Pons (tissue), 1 donor: ENCODE measurements around the gene CLCA1.

Source experiments
- DNase-seq: peaks from one replicate; pipeline ENCODE4 v3.0.0-alpha.2; 2016; ENCODE audit warnings: low spot score

The CLCA1 gene, protein sequence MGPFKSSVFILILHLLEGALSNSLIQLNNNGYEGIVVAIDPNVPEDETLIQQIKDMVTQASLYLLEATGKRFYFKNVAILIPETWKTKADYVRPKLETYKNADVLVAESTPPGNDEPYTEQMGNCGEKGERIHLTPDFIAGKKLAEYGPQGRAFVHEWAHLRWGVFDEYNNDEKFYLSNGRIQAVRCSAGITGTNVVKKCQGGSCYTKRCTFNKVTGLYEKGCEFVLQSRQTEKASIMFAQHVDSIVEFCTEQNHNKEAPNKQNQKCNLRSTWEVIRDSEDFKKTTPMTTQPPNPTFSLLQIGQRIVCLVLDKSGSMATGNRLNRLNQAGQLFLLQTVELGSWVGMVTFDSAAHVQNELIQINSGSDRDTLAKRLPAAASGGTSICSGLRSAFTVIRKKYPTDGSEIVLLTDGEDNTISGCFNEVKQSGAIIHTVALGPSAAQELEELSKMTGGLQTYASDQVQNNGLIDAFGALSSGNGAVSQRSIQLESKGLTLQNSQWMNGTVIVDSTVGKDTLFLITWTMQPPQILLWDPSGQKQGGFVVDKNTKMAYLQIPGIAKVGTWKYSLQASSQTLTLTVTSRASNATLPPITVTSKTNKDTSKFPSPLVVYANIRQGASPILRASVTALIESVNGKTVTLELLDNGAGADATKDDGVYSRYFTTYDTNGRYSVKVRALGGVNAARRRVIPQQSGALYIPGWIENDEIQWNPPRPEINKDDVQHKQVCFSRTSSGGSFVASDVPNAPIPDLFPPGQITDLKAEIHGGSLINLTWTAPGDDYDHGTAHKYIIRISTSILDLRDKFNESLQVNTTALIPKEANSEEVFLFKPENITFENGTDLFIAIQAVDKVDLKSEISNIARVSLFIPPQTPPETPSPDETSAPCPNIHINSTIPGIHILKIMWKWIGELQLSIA

DNA sequence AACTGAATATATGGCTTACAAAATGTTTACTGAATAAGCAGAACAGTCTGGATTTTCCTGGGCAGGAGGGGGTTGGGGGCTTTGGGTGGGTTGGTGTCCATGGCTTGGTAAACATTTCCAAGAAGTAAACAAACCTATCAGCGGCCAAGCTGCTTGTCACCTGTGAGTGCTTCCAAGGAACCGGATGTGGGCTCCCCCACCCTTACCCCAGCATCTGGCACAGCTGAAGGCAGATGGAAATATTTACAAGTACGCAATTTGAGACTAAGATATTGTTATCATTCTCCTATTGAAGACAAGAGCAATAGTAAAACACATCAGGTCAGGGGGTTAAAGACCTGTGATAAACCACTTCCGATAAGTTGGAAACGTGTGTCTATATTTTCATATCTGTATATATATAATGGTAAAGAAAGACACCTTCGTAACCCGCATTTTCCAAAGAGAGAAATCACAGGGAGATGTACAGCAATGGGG is at the start of gene CLCA1:
Gene CLCA1 (plus strand): TSS at position 427 of the 477 bp plus-strand sequence. CDS start 45 bp downstream, at position 472.
- DNase-seq: no peak

DNA sequence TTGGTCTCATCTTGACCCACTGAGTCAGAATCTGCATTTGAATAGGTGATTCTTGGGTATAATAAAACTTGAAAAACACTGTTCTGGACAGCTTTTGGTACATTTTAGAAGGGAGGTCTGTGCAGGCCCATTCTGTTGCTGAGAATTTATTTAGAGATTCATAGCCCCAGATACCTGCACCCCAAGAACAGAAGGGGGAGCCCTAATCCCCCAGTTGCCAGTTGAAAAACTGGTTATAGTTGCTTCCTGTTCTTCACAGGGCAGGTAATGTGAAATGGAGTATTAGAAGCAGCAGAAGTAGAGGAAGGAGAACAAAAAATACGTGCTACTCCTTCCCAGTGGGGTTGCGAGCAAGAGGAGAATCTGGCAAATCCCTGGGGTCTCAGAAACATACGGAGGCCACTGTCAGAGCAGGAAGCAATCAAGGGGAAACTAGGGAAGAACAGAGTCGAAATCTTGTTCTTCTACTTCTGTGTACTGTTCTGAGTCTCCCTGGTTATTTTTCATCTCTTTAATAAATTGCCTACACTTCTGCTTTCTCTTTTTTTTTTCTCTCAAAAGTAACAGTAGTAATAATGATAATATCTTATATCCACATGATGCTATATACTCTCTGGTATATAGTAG is 49.3 kb upstream of the CLCA1 start:
- peak; percentile 63 for DNase-seq

DNA sequence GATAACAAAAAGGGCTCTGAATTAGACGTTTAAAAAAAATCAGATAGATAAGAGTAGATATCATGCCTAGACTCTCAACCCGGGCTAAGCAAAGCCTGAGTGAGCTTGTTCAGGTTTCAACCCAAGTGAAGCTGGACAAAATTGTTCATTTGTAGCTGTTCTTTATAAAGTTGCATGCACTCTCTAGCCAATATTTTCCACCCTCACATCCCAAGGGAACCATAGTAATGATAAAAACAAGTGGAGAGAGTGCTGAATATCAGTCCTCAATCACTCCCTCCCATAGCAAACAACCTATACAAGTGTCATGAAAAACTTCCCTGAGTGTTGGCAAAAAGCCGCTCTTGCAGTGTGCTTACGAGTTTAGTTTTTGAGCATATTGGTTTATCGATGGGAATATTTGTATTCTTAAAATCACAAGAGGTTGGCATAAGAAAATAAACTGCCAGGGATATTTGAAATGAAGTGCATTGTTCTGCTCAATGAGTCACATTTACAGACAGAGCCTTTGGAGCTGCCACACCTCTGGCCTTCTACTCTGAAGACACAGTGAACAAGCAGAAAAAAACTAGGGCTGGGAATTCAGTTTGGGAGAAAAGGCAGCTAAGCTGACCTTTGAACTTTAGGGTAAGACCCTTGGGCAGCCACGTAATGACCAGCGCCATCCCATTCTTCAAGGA is 47.0 kb upstream of the CLCA1 start:
- DNase-seq: no peak

DNA sequence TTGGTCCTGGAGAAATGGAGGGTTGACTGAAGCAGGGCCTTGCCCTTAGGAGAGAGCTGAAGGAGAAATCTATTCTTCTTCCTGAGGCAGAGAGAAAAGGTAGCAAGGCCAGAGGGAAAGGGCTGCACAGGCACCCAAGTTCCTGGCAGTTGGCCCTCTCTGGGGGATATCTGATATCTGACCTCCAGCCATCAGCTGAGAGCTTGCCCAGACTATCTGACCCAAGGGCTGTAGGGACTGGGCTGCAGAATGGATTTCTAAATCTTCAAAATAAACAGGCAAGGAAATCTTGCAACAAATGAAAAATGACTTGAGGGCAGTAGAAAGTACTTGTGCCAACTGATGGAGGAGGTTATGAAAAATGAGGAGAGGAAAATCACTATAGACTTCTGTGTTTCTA is 45.3 kb upstream of the CLCA1 start:
- DNase-seq: no peak

DNA sequence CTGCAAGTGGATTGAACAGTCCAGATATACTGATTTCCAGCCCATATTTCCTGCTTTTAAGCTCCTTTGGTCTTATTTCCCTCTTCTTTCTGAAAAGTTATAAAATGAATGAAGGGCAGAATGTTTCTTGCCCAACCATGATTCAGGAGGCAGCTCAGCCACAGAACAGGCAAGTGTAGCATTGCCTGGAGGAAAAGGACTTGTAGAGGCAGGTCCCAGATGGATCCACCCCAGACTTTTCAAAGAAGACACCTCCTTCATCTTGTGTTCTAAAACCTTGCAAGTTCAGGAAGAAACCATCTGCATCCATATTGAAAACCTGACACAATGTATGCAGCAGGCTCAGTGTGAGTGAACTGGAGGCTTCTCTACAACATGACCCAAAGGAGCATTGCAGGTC is 44.9 kb upstream of the CLCA1 start, which contains the start of gene CLCA2:
Gene CLCA2 (plus strand): TSS at position 299 of the 400 bp plus-strand sequence. CDS start 77 bp downstream, at position 376.
- DNase-seq: no peak

DNA sequence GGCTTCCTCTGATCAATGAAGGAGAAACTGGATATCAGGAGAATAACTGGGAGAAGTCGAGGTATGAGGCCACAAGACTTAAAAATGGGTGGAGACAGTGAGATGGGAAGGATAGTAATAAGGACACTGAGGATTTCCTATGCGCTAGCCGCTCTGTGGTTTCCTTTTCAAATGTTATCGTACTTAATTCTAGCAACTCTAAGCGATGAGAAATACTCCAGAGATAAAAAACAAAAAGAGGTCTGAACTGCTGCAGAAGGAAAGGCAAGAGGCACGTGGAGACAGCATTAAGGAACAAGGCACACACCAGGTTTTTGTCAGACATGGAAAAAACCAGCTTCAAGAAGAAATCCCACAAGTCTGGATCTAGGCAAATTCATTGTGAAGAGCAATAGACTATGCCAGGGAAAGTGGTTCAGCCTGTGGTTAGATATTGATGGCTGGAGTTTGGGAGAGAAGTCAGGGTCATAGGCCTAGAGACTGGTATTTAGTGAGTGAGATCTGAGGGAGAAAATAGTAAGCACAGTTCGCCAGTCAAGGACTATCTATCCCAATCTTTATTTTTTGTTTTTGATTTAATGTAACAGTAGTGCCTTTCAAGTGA is 39.5 kb upstream of the CLCA1 start:
- DNase-seq: no peak

DNA sequence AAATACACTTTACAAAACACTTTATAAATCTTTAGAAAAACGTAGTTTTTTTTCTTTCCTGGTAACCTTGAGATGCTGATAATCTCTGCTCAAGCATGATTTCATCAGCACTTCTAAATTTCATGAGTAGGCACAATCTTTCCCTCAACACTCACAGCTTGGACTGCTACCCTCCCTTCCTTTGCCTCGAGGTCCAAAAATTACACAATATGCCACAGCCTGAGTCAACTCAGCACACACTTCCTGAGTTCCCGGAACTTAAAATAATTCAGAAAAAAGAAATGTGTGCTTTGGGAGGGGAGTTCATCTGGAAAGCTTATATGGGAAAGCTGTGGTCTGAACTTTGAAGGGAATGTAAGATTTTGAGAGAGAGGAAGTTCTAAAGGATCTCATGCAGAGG is 38.9 kb upstream of the CLCA1 start:
- peak; percentile 72 for DNase-seq

DNA sequence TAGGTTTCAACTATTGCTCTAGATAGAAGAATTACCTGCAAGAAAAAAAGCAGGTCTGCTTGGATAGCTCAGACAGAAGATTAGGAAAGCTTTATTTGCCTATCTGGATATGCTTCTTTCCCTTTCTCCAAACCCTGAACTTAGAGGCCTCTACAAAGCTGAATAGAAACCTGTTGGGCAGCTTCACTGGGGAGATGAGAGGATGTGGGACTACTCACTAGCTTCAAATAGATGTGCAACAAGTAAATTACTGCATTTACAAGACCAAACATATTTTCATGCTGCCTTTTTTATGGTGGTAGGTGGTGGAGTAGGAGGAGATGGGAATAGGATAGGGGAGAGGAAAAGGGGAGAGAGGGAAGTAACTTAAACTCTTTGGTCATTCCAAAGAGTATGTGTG is 38.4 kb upstream of the CLCA1 start:
- no peak for DNase-seq

DNA sequence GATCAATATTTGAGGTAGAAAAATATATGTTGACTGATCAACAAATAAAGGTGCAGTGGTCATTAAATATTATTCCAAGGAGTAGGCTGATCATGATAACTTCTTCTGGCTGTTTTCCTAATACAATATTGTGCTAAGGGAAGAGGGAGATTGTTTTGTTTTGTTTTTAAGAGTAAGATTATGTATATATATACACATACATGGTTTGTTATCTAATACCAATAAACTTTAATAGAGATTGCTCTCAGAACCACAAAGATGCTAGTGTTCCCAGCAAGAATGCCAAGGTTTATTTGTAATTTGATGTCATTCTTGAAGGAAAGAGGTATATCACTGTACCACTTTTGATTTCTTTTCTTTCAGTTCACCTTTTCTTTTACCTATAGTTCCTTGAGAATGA is 34.7 kb upstream of the CLCA1 start:
- DNase-seq: no peak

DNA sequence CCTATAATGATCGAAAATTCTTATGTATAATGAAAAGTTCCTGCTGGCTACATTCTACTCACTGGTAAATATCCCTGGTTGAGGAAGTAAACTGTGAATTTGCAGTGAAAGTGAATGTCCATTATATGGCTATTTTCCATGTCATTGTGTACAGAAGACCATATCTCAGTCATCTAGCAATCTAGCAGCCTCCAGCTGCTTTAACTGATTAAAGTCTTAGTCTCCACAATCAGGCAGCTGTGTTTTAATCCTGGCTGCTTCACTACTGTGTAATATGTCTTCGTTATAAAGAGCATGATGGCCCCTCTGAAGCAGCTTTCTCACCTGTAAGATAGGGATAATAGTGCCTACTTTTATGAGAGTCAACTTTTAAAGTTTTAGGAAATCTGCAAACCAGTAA is 33.4 kb upstream of the CLCA1 start:
- no peak for DNase-seq

DNA sequence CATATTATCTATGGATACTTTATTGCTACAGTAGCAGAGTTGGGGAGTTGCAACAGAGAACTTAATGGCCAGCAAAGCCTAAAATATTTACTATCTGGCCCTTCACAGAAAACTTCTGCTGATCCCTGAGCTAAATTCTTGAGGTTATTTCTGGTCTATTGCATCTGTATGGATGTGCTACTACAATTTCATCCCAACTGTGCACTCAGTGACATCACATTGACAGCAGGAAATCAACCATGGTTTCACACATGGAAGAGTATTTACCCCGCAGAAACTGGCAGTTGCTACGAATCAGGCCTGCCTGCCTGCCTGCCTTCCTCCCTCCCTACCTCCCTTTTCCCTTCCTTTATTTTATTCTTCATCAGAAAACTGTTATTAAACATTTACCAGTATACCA is 32.7 kb upstream of the CLCA1 start:
- no peak for DNase-seq

DNA sequence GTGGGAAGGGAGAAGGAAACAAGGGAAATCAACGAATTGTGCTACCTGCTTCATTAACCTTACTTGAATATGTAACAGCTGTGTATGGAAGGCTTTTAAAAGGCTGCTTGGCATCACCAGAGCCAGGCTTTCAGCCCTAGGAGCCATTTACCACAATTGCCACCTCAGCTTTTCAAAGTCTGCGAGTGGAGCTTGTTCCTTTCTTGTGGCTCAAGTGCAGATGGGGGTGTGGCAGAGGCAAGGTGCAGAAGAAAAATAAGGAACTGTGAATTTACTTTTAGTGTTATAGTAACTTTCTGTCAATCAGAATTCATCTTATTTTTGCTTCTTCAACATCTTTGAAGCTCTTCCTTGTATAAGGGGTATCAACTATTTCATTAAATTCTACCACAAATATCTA is 27.1 kb upstream of the CLCA1 start:
- no peak for DNase-seq

DNA sequence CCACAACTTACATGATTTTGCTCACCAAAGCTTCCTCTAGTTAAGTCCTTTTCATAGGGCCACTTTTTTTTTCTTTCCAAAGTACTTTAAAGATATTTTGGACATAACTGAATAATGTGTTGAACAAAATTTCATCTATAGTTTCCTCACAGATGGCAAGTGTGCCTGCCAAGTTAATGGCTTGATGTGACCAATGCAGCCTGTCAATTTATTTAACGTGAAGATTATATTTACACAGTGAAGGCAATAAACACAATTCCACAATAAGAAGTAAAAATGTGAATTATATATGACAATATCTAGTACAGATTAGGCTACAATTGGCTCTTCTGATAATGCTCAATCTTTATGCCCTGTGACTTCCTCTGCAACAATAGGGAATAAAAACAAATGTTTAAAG is 26.7 kb upstream of the CLCA1 start:
- DNase-seq: no peak

DNA sequence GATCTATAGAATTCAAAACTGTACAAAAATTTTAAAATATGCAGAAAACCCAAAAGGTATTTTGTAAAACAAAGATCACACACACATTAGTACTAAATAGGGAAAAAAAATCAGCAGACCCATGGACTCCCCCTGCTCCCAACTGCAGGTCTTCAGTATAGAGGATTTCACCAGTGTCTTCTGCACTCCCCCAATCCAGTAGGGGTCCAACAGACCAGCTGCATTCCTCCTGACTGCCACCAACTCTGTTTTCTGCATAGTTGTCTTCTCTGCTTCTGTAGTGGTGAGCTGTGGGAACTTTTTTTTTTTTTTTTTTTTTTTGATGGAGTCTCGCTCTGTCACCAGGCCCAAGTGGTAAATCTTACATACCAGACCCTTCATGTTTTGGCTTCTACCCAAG is 22.8 kb upstream of the CLCA1 start:
- no peak for DNase-seq

DNA sequence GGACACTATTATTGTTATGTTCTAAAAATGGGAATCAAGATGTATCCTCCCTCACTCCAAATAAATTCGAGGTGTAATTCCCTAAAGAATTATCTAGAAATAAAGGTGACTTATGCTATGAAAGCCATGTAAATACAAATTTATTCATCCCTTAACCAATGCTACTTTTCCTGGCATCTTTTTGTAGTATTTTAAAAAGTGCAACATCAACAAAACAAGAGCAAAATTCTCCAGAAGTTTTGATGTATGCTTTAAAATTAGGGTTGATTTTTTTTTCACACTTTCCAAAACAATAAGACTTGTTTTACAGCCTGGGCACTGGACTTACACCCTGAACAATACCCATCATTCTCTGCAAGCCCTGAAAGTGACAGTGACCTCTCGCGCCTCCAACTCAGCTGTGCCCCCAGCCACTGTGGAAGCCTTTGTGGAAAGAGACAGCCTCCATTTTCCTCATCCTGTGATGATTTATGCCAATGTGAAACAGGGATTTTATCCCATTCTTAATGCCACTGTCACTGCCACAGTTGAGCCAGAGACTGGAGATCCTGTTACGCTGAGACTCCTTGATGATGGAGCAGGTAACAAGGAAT is 21.4 kb upstream of the CLCA1 start:
- peak; percentile 91 for DNase-seq

DNA sequence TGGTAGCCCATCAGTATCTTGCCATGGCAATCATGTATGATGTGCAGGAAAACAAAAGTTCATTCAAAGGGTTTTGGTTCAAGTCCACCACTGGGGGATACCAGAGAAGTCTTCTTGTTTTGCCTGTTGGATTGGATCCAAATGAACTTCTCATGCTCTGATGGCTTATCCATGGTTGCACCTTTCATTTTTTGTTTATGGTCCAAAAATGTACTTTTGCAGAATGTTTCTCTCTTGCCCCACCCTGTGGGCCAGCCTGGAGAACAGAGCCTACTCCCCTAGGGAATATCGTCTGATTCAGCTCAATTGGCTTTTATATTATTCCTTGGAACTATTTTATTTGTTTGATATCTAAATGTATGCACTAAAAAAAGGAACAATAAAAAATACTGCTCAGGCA is 20.1 kb upstream of the CLCA1 start:
- DNase-seq: peak; percentile 14

DNA sequence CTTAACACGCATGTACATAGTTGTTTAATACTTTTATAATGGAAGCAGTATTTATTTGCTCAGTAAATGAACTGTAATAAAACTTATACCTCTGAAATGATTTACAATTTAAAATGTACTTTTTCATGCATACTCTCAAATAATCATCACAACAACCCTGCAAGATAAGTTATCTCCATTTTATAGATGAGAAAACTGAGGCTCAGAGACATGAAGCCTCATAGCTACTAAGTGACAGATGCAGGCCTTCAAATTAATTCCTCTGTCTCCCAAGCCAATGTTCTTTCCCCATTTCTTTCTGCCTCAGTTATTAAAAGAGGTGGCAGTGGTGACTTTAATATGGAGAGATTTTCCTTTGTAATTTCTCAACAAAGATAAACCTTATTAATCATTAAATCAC is 19.6 kb upstream of the CLCA1 start:
- no peak for DNase-seq

DNA sequence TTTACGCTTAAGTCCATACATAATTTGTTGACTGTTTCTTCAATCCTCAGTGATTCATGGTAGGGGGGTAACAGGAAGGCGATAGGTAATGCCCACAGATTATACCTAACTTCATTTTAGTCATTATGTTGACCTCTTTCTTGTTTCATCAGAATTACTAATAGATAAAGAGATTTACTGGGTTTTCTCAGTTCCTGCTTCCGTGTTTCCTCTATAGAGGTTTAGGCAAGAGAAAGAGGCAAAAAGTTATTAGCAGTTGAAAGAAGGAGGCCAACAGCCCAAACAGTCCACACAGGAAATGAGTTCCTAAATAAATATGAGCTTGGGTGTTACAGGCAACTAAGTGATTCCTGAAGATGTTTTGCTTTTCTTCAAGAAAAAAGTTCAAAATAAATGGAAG is 17.9 kb upstream of the CLCA1 start:
- no peak for DNase-seq

DNA sequence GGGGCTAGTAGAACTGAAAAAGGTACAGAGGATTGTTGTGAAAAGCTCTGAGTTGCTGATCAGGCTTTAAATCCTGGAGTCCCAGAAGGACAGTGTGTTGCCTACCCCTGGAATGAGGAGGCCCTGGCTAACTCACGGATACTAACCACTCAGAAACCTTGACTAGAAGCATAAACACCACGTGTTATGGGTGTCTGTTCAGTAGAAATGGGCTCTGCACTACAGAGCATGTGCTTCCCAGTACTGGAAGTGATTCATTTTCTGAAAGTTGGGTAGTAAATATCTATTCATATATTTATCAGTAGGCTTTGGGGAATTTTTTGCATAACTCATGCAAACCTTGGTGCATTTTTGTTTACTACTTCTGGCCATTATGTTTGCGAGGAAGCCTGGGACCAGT is 15.1 kb upstream of the CLCA1 start:
- no peak for DNase-seq

DNA sequence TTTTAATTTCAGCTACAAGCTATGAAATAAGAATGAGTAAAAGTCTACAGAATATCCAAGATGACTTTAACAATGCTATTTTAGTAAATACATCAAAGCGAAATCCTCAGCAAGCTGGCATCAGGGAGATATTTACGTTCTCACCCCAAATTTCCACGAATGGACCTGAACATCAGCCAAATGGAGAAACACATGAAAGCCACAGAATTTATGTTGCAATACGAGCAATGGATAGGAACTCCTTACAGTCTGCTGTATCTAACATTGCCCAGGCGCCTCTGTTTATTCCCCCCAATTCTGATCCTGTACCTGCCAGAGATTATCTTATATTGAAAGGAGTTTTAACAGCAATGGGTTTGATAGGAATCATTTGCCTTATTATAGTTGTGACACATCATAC is 13.7 kb upstream of the CLCA1 start:
- DNase-seq: no peak

DNA sequence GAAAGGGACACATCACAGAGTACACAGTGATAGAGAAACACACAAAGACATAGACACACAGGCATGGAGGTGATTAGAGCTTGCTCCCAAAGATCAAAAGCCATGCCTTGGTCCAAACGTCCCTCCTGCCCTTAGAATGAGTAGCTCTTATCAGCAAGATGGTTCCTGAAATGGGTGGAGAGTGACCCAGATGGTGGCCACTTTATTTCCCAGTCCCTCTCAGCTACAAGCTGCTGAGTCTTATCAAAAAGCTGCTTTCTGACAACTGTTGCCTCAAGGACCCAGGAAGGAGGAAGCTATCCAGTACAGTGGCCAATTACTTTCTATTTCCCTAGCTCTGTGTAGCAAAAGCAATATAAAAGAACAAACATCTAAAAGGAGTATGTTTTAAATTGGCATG is 7.7 kb upstream of the CLCA1 start:
- no peak for DNase-seq
